GM10248 (cell line): ENCODE measurements around the gene BAIAP3.

Source experiments
- CTCF ChIA-PET: fragments of 300-600 bp; sonication (Branson Sonifier 250); formaldehyde crosslinking; extraction: SDS; loops from one replicate; lab custom pipeline; 2021; ENCODE audit warnings: antibody characterized with exemption; lab: Yijun Ruan, JAX
- POLR2A ChIA-PET: fragments of 350-650 bp; sonication (Branson Sonifier 250); formaldehyde crosslinking; extraction: SDS; loops from one replicate; lab custom pipeline; 2020; ENCODE audit warnings: antibody characterized with exemption; lab: Yijun Ruan, JAX
- DNase-seq: peaks from one replicate; pipeline ENCODE4 v3.0.0; 2012; ENCODE audit errors: extremely low spot score
- TF ChIP-seq, protein P1 (sequence below): IDR thresholded peaks from 2 replicates; pipeline ENCODE4 v1.5.1; 2012; ENCODE audit warnings: mild to moderate bottlenecking, low read depth; ENCODE audit errors: extremely low read depth, missing control alignments, control extremely low read depth

Gene BAIAP3

DNA sequence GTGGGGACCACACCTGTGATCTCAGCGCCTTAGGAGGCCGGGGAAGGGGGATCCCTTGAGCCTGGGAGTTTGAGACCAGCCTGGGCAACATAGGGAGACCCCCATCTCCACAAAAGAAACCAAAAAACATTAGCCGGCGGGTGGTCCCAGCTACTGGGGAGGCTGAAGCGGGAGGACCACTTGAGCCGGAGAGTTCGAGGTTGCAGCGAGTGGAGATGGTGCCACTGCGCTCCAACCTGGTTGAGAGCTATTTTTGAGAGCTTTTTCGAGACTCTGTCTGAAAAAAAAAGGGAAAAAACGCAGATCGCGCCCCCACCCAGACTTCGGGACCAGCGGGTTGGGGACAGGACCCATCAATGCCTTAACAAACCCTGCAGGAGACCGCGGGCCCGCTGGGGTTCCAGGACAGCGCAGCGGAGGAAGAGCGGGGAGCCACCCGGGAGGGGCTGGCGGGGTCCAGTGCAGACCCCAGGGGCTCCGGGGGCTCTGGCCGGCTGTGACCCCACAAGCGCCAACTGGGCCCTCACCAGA lies 762 bp upstream of the BAIAP3 start:
- POLR2A ChIA-PET, result interaction anchor here (0.8 kb wide), 1 partner anchor 10 kb away, joined by 3 read pairs; no protein-coding TSS in a partner anchor
- no peak for DNase-seq
- CTCF ChIA-PET, result interaction anchor here (0.8 to 1.5 kb wide), 3 partner anchors 9 to 31 kb away, joined by 3 to 4 read pairs (median 4); no protein-coding TSS in a partner anchor
- TF ChIP-seq, protein P1, sequence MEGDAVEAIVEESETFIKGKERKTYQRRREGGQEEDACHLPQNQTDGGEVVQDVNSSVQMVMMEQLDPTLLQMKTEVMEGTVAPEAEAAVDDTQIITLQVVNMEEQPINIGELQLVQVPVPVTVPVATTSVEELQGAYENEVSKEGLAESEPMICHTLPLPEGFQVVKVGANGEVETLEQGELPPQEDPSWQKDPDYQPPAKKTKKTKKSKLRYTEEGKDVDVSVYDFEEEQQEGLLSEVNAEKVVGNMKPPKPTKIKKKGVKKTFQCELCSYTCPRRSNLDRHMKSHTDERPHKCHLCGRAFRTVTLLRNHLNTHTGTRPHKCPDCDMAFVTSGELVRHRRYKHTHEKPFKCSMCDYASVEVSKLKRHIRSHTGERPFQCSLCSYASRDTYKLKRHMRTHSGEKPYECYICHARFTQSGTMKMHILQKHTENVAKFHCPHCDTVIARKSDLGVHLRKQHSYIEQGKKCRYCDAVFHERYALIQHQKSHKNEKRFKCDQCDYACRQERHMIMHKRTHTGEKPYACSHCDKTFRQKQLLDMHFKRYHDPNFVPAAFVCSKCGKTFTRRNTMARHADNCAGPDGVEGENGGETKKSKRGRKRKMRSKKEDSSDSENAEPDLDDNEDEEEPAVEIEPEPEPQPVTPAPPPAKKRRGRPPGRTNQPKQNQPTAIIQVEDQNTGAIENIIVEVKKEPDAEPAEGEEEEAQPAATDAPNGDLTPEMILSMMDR, result no peak

DNA sequence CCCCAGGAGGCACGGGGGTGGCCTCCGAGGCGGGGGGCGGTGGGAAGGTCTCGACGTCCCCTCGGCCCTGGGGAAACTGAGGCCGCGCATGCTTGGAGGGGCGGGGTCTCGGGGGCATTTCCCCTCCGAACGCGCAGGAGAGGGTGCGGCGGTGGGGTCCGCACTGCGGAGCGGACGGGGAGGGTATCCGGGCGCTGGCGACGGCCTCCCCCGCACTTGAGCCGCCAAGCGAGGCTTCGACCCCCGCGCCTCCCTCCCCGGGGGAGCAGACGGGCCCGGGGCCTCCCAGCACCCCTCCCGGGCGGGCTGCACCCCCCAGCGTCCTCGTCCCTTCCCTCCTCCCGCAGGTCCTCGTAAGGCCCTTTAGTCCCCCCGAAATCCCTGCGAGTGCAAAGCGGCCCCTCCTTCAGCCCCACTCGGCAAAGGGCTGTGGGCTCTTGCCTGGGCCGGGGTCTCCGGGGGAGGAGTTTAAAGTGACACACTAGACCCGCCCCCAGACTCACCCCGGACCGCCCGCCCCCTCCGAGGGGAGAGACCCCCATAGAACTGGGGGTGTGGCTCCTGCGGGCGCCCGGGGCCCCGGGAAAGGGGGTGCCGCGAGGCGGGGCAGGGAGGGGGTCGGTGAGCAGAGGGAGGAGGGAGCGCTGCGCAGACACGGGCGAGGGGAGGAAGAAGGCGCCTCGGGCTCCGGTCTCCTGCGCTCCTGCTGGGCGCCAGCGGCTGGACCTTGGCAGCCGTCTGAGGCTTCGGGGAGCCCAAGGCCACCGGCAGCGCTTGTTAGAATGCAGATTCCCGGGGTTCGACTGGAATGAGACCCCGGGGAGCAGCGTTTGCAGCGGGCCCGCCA lies 632 bp downstream of the BAIAP3 start:
- TF ChIP-seq, protein P1, result no peak
- POLR2A ChIA-PET, result interaction anchor here (0.6 kb wide), 1 partner anchor 854 kb away, joined by 3 read pairs; no protein-coding TSS in a partner anchor
- DNase-seq, result no peak
- CTCF ChIA-PET, result interaction anchor here (1.0 kb wide), 1 partner anchor 8 kb away, joined by 3 read pairs; no protein-coding TSS in a partner anchor

DNA sequence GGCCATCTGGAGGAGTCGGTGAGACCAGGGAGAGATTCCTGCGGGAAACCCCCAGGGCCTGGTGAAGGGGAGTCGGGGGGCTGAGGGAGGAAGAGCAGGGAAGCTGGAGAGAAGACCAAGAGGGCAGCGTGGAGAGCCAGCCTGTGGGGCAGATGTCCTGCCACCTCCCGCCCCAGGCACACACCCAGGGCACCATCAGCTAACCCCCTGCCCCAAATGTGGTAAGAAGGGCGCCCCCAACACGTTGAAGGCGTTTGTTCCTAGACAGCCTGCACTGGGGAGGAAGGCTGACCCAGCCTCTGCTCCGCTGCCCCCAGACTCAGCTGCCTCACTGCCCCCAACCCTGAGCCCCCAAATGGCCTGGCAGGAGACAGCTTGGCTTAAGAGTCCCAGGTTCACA lies 1.3 kb downstream of the BAIAP3 start:
- POLR2A ChIA-PET, result no interaction called here
- no peak for DNase-seq
- CTCF ChIA-PET, result interaction anchor here (1.3 kb wide), 1 partner anchor 19 kb away, joined by 3 read pairs; no protein-coding TSS in a partner anchor
- TF ChIP-seq, protein P1, result no peak

DNA sequence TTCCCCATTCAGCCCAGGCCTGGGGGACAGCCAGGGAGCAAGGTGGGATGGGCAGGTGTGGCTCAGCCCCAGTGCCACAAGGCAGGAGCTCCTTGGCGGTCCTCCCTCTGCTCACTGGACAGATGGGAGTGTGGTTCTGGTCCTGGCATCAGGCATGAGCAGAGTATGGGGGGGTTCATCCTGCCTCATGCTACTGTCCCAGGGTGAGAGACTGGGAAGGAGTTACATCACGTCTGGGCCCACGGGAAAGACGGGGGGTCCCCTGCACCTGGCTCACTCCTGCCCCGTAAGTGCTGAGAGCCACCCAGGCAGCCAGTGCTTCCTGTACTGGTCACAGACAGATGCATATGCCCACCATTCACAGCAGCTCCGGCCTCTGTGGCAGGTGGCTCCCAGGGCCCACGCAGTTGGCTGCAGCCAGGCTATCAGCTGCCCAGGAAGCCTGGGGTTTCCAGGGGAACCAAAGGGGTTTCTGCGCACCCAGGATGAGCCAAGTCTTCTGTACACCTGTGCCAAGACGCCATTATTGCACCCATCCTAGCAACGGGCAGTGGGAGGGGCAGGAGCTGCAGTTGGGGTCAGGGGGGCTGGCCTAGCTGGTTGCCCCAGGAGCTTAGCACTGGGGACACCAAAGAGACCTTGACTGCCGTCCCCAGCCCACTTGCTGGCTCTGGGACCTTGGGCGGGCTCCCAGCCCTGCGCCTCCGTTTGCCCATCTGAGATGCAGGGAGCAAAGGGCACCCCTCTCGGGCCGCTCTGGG lies 1.9 kb downstream of the BAIAP3 start:
- CTCF ChIA-PET, result interaction anchor here (1.1 to 1.7 kb wide), 6 partner anchors 9 to 29 kb away, joined by 3 to 5 read pairs (median 3); no protein-coding TSS in a partner anchor

DNA sequence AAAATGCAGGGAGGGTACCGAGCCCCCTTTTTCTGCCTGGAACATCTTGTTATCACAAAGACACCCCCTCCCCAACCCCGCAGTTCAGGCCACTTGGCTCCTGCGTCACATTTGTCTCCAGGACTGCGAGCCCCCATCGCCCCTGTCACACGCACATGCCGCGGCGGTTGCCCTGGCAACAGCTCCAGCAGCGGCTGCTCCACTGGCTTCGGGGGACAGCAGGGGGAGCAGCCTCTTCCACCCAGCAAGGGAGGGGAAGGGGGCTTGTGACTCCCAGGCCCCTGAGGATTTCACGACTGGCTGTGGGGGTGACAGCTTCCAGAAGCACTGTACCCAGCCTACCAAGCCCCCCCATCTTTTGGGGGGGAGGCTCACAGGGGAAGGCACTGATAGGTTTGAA lies 2.6 kb downstream of the BAIAP3 start:
- no peak for DNase-seq
- ChIA-PET POLR2A (no interaction called here), CTCF (interaction anchor here (1.1 to 1.7 kb wide), 6 partner anchors 8 to 28 kb away, joined by 3 to 5 read pairs (median 3); no protein-coding TSS in a partner anchor)
- TF ChIP-seq, protein P1, result no peak

More for the DNA sequence above, 1.9 kb downstream of the BAIAP3 start:
- POLR2A ChIA-PET, result no interaction called here
- TF ChIP-seq, protein P1, result no peak
- DNase-seq, result no peak

DNA sequence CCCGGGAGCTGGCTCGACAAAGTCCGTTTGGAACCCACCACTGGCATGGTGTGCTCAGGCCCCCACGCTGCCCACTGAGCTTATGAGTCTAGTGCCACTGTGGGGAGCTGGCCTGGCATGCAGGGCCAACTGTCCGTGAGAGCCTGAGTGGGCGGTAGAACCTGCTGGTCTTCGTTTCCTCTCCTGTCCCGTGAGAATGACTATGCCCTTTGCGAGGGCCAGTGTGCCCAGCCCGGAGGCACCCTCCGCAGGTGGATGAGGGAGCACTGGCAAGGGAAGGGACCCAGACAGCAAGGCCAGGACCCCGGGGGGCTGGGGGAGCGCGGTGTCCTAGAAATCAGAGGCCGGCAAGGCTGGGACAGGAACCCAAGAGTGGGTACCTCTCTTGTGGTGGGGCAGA lies 3.2 kb downstream of the BAIAP3 start:
- no peak for DNase-seq
- ChIA-PET POLR2A (no interaction called here), CTCF (interaction anchor here (1.1 to 1.7 kb wide), 6 partner anchors 8 to 28 kb away, joined by 3 to 5 read pairs (median 3); no protein-coding TSS in a partner anchor)
- TF ChIP-seq, protein P1, result no peak
